HCT116 (cell line): Measurements from ENCODE around the gene NOS3.

Experiments
- CEBPB ChIP-seq: IDR thresholded peaks from 2 replicates; pipeline ENCODE4 v1.6.1; 2012; ENCODE audit warnings: low read depth
- EGR1 ChIP-seq: IDR thresholded peaks from 2 replicates; pipeline ENCODE4 v1.6.1; 2012; ENCODE audit warnings: low read depth
- EZH2 ChIP-seq: fragments of 200-600 bp; sonication (generic); IDR thresholded peaks from 2 replicates; pipeline ENCODE4 v1.6.1; 2017; ENCODE audit warnings: antibody characterized with exemption, mixed run types
- EZH2phosphoT487 ChIP-seq: fragments of 200-600 bp; IDR thresholded peaks from 2 replicates; pipeline ENCODE4 v1.6.1; 2018; ENCODE audit warnings: antibody characterized with exemption, borderline replicate concordance
- JUND ChIP-seq: IDR thresholded peaks from 2 replicates; pipeline ENCODE4 v1.6.1; 2012
- POLR2A ChIP-seq: IDR thresholded peaks from 2 replicates; pipeline ENCODE4 v1.7.0; 2011; ENCODE audit warnings: borderline replicate concordance; ENCODE audit not compliant: insufficient read depth, insufficient read length; ENCODE audit errors: extremely low read depth
- POLR2AphosphoS5 ChIP-seq: IDR thresholded peaks from 2 replicates; pipeline ENCODE4 v1.6.1; 2011; ENCODE audit warnings: mild to moderate bottlenecking, low read depth, low read length, moderate library complexity
- RAD21 ChIP-seq: IDR thresholded peaks from 2 replicates; pipeline ENCODE4 v1.6.1; 2012; ENCODE audit warnings: low read depth, mild to moderate bottlenecking
- TCF7L2 ChIP-seq: IDR thresholded peaks from 2 replicates; pipeline ENCODE4 v1.7.0; 2011; ENCODE audit warnings: borderline replicate concordance, inconsistent platforms; ENCODE audit not compliant: insufficient read depth, insufficient read length; ENCODE audit errors: extremely low read depth
- YY1 ChIP-seq: IDR thresholded peaks from 2 replicates; pipeline ENCODE4 v1.6.1; 2011; ENCODE audit warnings: low read length, low read depth, moderate library complexity, mild to moderate bottlenecking; ENCODE audit not compliant: insufficient replicate concordance; ENCODE audit errors: extremely low read depth
- TF ChIP-seq, protein P1 (sequence below), 3 experiments: fragments of 200-600 bp in 1 of 3; sonication (generic) in 1 of 3; IDR thresholded peaks in 2 of 3; conservative IDR thresholded peaks in 1 of 3; 2 replicates each; pipeline ENCODE4 v1.5.1; 2012 to 2017; ENCODE audit warnings: low read depth in 2 of 3, low read length in 2 of 3, antibody characterized with exemption in 1 of 3, borderline replicate concordance in 1 of 3, control low read depth in 1 of 3, mild to moderate bottlenecking in 1 of 3, mixed read lengths in 1 of 3, mixed run types in 1 of 3, moderate library complexity in 1 of 3; ENCODE audit not compliant: insufficient read depth in 1 of 3
- TF ChIP-seq, protein P2 (sequence below): IDR thresholded peaks from 2 replicates; pipeline ENCODE4 v1.6.1; 2011; ENCODE audit warnings: mild to moderate bottlenecking, low read length, moderate library complexity; ENCODE audit not compliant: insufficient replicate concordance; ENCODE audit errors: extremely low read depth
- TF ChIP-seq, protein P3 (sequence below): IDR thresholded peaks from 2 replicates; pipeline ENCODE4 v1.6.1; 2012; ENCODE audit warnings: low read depth

DNA sequence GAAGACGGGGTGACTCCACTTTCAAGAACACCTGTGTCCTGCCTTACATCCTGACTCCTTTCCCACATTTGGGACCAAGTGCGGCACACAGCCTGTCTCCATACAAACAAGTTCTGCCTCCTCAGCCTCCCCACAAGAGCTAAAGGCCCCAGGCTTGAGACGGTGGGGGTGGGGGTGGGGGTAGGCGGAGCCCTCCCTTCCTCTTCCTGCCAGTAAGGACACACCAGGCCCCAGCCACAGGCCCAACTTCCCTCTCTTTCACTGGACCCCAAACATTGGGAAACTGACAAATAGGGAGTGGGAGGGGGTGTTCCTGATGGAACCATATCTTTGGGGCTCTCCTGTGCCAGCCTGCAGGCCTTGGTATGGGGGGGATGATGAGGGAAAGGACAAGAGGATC, 62.3 kb downstream of the NOS3 start:
- TF ChIP-seq, protein P1, sequence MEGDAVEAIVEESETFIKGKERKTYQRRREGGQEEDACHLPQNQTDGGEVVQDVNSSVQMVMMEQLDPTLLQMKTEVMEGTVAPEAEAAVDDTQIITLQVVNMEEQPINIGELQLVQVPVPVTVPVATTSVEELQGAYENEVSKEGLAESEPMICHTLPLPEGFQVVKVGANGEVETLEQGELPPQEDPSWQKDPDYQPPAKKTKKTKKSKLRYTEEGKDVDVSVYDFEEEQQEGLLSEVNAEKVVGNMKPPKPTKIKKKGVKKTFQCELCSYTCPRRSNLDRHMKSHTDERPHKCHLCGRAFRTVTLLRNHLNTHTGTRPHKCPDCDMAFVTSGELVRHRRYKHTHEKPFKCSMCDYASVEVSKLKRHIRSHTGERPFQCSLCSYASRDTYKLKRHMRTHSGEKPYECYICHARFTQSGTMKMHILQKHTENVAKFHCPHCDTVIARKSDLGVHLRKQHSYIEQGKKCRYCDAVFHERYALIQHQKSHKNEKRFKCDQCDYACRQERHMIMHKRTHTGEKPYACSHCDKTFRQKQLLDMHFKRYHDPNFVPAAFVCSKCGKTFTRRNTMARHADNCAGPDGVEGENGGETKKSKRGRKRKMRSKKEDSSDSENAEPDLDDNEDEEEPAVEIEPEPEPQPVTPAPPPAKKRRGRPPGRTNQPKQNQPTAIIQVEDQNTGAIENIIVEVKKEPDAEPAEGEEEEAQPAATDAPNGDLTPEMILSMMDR (IDR thresholded peaks at IDR 0.05 in 2 of 3, conservative IDR thresholded peaks at IDR 0.05 in 1 of 3; ENCODE audit: borderline replicate concordance in 1 of 3, insufficient read depth in 1 of 3, low read depth in 2 of 3, low read length in 2 of 3) = no peak
- TF ChIP-seq YY1 = no peak
- TF ChIP-seq CEBPB = no peak
- TF ChIP-seq, protein P2, sequence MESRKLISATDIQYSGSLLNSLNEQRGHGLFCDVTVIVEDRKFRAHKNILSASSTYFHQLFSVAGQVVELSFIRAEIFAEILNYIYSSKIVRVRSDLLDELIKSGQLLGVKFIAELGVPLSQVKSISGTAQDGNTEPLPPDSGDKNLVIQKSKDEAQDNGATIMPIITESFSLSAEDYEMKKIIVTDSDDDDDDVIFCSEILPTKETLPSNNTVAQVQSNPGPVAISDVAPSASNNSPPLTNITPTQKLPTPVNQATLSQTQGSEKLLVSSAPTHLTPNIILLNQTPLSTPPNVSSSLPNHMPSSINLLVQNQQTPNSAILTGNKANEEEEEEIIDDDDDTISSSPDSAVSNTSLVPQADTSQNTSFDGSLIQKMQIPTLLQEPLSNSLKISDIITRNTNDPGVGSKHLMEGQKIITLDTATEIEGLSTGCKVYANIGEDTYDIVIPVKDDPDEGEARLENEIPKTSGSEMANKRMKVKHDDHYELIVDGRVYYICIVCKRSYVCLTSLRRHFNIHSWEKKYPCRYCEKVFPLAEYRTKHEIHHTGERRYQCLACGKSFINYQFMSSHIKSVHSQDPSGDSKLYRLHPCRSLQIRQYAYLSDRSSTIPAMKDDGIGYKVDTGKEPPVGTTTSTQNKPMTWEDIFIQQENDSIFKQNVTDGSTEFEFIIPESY = no peak
- TF ChIP-seq POLR2A = no peak
- no peak for TF ChIP-seq JUND
- TF ChIP-seq EGR1 = no peak
- TF ChIP-seq EZH2phosphoT487 = no peak
- no peak for TF ChIP-seq POLR2AphosphoS5
- no peak for TF ChIP-seq EZH2
- TF ChIP-seq TCF7L2 = no peak
- TF ChIP-seq, protein P3, sequence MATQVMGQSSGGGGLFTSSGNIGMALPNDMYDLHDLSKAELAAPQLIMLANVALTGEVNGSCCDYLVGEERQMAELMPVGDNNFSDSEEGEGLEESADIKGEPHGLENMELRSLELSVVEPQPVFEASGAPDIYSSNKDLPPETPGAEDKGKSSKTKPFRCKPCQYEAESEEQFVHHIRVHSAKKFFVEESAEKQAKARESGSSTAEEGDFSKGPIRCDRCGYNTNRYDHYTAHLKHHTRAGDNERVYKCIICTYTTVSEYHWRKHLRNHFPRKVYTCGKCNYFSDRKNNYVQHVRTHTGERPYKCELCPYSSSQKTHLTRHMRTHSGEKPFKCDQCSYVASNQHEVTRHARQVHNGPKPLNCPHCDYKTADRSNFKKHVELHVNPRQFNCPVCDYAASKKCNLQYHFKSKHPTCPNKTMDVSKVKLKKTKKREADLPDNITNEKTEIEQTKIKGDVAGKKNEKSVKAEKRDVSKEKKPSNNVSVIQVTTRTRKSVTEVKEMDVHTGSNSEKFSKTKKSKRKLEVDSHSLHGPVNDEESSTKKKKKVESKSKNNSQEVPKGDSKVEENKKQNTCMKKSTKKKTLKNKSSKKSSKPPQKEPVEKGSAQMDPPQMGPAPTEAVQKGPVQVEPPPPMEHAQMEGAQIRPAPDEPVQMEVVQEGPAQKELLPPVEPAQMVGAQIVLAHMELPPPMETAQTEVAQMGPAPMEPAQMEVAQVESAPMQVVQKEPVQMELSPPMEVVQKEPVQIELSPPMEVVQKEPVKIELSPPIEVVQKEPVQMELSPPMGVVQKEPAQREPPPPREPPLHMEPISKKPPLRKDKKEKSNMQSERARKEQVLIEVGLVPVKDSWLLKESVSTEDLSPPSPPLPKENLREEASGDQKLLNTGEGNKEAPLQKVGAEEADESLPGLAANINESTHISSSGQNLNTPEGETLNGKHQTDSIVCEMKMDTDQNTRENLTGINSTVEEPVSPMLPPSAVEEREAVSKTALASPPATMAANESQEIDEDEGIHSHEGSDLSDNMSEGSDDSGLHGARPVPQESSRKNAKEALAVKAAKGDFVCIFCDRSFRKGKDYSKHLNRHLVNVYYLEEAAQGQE = no peak
- no peak for TF ChIP-seq RAD21
